NCI-H2227 (cell line): Measurements from ENCODE around the gene CIB2.
"Not testable (repeated sequence)": the region's sequence is repeated elsewhere in the genome, so short reads cannot be mapped to it uniquely, and the experiment has no call there.

Experiments
- DNase-seq: peaks from one replicate; lab custom pipeline; 2025; ENCODE audit not compliant: unreplicated experiment; lab: John Stamatoyannopoulos, UW

CIB2 gene

DNA sequence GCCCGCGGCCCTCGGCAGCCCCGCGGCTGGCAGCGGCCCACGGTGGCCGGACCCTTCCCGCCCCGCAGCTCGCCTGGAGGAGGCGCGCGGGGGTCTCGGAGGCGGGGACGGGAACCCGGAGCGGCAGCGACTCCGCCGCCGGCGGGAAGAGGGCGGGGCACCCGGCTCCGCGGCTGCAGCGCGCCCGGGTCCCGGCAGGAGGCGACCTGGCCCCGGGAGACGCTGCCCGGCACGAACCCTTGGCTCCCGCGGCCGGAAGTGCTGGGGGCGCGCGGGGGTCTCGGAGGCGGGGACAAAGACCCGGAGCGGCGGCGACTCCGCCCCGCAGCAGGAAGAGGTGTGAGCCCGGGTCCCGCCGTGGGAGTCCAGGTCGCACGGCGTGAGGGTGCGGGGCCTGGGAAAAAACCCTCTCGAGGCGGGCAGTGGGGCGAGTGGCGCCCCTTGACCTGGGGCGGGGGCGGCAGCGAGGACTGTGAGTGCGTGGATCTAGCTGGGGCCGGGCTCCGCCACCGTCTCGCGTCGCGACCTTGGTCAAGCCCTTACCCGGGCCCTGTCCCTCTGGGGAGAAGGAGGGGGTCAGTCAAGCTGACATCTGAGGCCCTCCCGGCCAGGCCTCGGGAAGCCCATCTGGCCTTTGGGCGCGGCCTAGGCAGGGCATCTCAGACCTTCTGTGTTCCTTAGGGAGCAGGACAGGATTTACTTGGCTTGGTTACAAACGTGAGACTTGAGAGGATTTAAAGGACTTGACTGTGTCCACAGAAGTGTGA, at the start of gene CIB2:
CIB2 (minus strand) TSS at position 151 of the 767 bp plus-strand sequence. CDS start 230 bp downstream, outside the sequence.
- peak; percentile 87 for DNase-seq

DNA sequence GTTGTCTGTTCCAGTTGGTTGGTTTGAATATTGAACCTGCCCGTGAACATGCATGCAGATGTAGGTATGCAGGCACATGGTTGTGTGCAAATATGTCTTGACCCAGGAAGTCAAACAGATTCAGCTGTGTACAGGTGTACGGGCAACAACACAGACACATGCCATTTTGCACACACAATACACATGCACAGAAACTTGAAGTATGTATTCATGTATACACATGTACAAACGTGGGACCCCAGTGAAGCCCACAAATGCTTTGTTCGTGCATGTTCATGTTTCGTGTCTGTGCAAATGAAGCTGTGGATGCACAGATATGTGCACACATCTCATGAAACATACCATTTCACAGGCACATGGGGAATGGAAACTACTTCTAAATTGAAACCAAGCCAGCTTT, 48.7 kb upstream of the CIB2 start:
- DNase-seq = no peak

- no peak for DNase-seq
Measured at GRCh38 chr15:78179286-78179840, 48.1 kb upstream of the CIB2 start.

DNA sequence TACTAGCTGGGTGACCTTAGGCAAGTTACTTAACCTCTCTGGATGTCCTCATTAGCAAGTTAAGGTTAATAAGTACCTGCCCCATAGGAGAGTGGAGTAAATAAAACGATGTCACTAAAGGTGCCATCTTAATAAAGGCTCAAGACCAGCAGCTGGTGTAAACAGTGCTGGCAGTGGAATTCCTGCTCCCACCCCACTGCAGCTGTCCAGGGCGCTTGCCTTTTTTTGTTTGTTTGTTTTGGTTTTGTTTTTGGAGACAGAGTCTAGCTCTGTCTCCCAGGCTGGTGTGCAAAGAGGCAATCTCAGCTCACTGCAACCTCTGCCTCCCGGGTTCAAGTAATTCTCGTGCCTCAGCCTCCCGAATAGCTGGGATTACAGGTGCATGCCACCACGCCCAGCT, 46.8 kb upstream of the CIB2 start:
- DNase-seq = no peak

DNA sequence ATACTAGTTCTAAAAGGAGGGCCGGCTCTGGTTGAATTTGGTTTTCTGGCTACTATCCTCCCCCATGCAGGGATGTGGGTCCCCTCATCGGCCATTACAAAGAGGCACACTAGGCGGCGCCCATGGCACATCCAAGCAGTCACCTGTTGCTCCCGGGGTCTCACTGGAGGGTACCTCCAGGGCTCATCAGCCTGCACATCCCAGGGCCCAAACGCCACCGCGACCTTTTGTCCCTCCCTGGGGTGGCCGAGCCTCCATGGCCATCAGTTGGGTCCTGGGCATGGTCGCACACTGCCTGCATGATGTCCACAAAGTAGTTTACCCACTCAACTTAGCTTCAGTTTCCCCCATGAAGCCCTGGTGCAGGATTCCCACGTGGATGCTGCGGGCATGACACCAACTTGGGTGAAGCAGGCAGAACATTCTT, 46.2 kb upstream of the CIB2 start:
- DNase-seq = peak; percentile 14

- no peak for DNase-seq
Measured at GRCh38 chr15:78175330-78175729, 44.1 kb upstream of the CIB2 start.

- DNase-seq = no peak
Measured at GRCh38 chr15:78174401-78174800, 43.2 kb upstream of the CIB2 start.

DNA sequence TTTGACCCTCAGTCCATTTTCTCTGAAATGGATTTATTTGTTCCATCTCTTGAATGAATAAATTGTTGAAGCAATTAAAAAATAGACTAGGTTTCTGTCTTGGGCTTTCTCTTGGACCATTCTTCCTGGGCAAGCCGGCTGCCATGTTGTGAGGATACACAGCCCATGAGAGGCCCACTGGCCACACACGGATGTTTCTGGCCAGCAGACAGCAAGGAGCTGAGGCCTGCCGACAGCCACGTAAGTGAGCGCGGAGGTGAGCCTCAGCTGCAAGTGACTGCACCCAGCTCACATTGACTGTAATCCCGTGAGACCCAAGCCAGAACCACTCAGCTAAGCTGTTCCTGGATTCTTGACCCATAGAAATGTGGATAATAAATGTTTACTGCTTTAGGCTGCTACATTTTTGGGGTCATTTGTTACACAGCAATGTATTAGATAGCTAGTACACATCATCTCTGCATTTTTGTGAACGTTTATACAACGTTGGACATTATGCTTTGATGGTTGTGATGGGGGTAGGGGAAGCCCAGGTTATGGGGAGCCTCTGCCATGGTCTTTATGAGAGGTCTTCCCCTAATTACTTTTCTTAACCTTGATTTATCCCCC, 40.7 kb upstream of the CIB2 start:
- no peak for DNase-seq

GRCh38 chr15:78170848-78171773, 39.9 kb upstream of the CIB2 start:
- DNase-seq = no peak

DNA sequence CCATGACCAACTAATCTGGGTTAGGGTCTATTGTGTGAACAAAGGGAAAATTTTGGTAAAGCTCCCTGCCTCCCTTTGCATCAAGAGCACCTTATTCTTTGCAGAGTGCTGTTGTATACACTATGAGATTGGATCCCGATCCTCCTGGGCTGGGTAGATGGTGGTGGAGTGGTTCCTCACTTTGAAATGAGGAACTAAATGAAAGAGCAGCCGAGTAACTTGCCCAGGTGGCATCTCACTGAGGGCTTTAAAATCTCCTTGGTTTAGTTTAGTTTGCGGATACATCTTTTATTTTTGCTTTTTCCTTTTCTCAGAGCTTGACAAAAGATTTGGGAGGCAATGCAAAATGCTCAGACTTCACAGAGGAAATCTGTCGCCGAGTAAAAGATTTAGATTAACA, 37.4 kb upstream of the CIB2 start:
- no peak for DNase-seq

DNA sequence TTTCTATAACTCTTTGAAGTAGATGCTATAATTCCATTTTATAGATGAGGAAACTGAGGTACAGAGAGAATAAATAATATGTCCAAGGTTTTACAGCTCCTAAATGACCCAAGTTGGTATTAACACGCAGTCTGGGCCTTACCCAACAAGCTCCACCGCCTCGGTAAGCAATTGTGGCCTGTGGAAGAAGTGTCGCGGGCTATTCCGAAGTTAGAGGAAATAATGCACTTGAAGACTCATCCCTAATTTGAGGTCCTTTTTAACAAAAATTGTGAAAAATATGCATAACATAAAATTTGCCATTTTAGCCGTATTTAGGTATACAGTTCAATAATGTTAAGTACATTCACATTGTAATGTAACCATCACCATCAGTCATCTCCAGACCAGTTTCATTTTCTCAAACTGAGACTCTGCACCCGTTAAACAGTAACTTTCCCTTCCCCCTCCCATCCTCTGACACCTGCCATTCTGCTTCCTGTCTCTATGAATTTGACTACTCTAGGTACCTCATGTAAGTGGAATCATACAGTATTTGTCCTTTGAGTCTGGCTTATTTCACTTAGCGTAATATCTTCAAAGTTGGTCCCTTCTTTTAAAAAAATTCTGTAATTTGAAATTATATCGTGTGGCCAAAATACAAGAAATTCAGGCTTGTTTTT, 36.1 kb upstream of the CIB2 start:
- no peak for DNase-seq

DNA sequence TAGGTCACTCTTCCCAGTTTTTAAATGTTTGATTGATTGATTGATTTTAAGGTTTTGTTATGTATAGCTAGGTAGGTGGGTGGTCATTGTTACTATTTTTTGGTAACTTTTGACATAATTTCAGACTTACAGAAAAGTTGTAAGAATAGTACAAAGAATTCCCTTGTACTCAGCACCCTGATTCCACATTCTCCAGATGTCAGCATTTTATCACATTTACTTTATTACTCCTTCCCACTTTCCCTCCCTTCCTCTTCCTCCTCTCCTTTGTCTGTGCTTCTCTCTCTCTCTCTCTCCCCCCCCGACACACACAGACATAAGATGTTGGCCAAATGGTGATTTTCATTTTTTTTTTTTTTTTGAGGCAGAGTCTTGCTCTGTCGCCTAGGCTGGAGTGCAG, 32.8 kb upstream of the CIB2 start:
- no peak for DNase-seq

DNA sequence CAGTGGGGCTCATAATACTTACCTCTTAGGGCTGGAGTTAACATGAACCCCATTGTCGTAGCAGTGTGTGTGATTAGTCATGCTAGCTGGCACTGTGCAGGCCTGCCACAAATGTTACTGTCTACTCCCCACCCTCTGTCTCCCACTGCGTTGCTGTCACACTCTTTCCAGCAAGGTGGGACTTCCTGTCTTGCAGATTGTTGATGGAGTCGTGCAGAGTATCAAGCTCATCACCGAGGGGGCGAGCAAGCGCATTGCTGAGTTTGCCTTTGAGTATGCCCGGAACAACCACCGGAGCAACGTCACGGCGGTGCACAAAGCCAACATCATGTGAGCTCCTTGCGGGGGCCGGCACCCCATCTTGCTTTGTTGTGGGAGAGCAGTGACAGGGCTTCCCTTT, 30.8 kb upstream of the CIB2 start:
- no peak for DNase-seq

DNA sequence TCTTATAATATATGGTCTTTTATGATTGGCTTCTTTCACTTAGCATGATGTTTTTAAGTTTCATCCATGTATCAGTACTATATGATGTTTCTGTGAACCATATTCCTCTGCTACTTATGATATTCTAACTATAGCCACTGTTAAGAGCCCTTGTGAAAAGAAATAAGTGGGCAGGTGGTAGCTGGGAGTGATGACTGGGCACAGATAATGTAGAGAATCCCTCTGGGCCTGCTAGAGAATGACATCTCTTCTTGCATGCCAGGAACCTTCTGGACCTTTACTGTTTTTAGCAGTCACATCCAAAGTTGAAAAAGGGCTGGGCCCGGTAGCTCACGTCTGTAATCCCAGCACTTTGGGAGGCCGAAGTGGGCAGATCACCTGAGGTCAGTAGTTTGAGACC, 28.1 kb upstream of the CIB2 start:
- no peak for DNase-seq

GRCh38 chr15:78157203-78157602, 26.0 kb upstream of the CIB2 start:
- DNase-seq = no peak

GRCh38 chr15:78156653-78157052, 25.4 kb upstream of the CIB2 start:
- DNase-seq = no peak

DNA sequence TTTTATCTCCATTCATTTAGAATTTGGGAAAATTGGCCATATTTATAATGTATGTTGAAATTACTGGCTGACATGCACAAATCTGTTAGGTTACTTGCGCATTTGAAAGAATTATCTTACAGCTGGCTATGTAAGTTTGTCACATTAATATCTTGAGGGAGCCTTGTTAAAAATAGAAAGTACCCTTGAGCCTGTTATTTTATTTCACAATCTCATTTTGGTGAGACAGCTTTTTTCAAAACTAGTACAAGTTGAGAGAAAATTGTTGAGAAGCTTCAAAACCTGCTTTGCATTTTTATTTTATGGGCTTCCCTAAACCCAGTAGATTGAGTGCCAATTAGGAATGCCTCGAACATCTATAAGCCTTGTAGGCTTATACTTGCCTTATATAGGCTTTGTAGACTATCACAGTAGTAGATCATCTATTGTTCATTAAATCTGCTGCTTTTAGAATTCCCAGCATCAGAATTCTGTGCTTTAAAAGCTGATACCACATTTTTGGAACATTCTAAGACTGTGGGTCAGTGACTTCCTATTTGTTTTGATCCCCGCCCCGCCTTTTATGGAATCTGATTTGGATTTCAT, 24.2 kb upstream of the CIB2 start:
- no peak for DNase-seq

- no peak for DNase-seq
Measured at GRCh38 chr15:78154955-78155354, 23.7 kb upstream of the CIB2 start.

GRCh38 chr15:78151075-78151474, 19.8 kb upstream of the CIB2 start:
- DNase-seq = not testable (repeated sequence)
